H1 (cell line): ENCODE data around the gene ACADVL. TPM values are rescaled to one million over a fixed set of nuclear protein-coding genes. Genes with fewer than 3 reads are reported as not detected.
A peak's percentile ranks its signal among the peaks of the same experiment; 100 is the strongest.

Source experiments
- CTCF ChIA-PET: fragments of 300-600 bp; sonication (Branson Sonifier 250); formaldehyde crosslinking; loops from one replicate; lab custom pipeline; 2021; ENCODE audit not compliant: partially characterized antibody; lab: Charles Lee
- POLR2A ChIA-PET: fragments of 300-600 bp; sonication (Branson Sonifier 250); formaldehyde crosslinking; loops from one replicate; lab custom pipeline; 2021; ENCODE audit warnings: inconsistent platforms; ENCODE audit not compliant: partially characterized antibody; lab: Charles Lee
- DNase-seq, 2 experiments: peaks; one replicate each; pipeline versions ENCODE4 v3.0.0 to v3.0.0-alpha.2; 2010 to 2022; ENCODE audit warnings: low spot score in 2 of 2, low read depth in 1 of 2, mixed read lengths in 1 of 2
- FAIRE-seq: peaks from 2 replicates; lab custom pipeline; 2011; peaks lifted over from hg19 to GRCh38; lab: Jason Lieb, UNC
- H2AFZ ChIP-seq: 2 replicates; pipeline ENCODE4 v1.8.1; 2012; ENCODE audit warnings: low read length, inconsistent platforms
- H2AK5ac ChIP-seq: 2 replicates; pipeline ENCODE4 v1.6.1; 2013; ENCODE audit warnings: low read depth, low read length
- H2BK120ac ChIP-seq: replicated peaks from 2 replicates; pipeline ENCODE3; 2013; ENCODE audit warnings: low read depth, low read length, inconsistent platforms
- H2BK12ac ChIP-seq: 2 replicates; pipeline ENCODE4 v1.6.1; 2013; ENCODE audit warnings: low read depth, low read length
- H2BK15ac ChIP-seq: 2 replicates; pipeline ENCODE4 v1.6.1; 2013; ENCODE audit warnings: low read length
- H2BK20ac ChIP-seq: 2 replicates; pipeline ENCODE4 v1.6.1; 2013; ENCODE audit warnings: low read length
- H2BK5ac ChIP-seq: 2 replicates; pipeline ENCODE4 v1.6.1; 2013; ENCODE audit warnings: low read depth, low read length
- H3K14ac ChIP-seq: 2 replicates; pipeline ENCODE4 v1.6.1; 2013; ENCODE audit warnings: inconsistent platforms; ENCODE audit not compliant: insufficient read length
- H3K18ac ChIP-seq: 2 replicates; pipeline ENCODE4 v1.6.1; 2013; ENCODE audit warnings: low read length; ENCODE audit errors: extremely low read depth
- H3K23ac ChIP-seq: 2 replicates; pipeline ENCODE4 v1.6.1; 2013; ENCODE audit warnings: inconsistent platforms; ENCODE audit not compliant: insufficient read length
- H3K23me2 ChIP-seq: 2 replicates; pipeline ENCODE4 v1.6.1; 2013; ENCODE audit warnings: low read depth, low read length
- H3K27ac ChIP-seq: 2 replicates; pipeline ENCODE4 v1.6.1; 2011; ENCODE audit warnings: low read depth, low read length, inconsistent platforms
- H3K27me3 ChIP-seq, 4 experiments: replicated peaks in 1 of 4; 1 replicate in 1 of 4; 2 replicates in 3 of 4; pipeline versions ENCODE4 v1.6.1 to v1.8.1; 2011 to 2013; ENCODE audit warnings: low read length in 3 of 4, mild to moderate bottlenecking in 3 of 4, inconsistent platforms in 2 of 4, mixed read lengths in 2 of 4, moderate library complexity in 1 of 4; ENCODE audit not compliant: control insufficient read depth in 3 of 4, insufficient read depth in 3 of 4; ENCODE audit errors: extremely low read depth in 1 of 4
- H3K36me3 ChIP-seq, 4 experiments: 2 replicates each; pipeline versions ENCODE4 v1.6.1 to v1.8.1; 2011 to 2013; ENCODE audit warnings: mild to moderate bottlenecking in 4 of 4, low read length in 3 of 4, moderate library complexity in 2 of 4, control low read depth in 1 of 4, inconsistent platforms in 1 of 4; ENCODE audit not compliant: insufficient read depth in 4 of 4, control insufficient read depth in 2 of 4
- H3K4ac ChIP-seq: replicated peaks from 2 replicates; pipeline ENCODE3; 2013; ENCODE audit warnings: low read length, low read depth, mixed read lengths, inconsistent platforms; ENCODE audit not compliant: insufficient read length
- H3K4me1 ChIP-seq, 4 experiments: replicated peaks in 1 of 4; 1 replicate in 1 of 4; 2 replicates in 3 of 4; pipeline versions ENCODE4 v1.6.1 to v1.8.1; 2011 to 2013; ENCODE audit warnings: low read length in 3 of 4, inconsistent platforms in 2 of 4, mixed read lengths in 1 of 4; ENCODE audit not compliant: insufficient read depth in 4 of 4, control insufficient read depth in 3 of 4
- H3K4me2 ChIP-seq, 2 experiments: 2 replicates each; pipeline versions ENCODE4 v1.6.1 to v1.8.1; 2011 to 2013; ENCODE audit warnings: low read depth in 2 of 2, low read length in 2 of 2, control low read depth in 1 of 2, inconsistent platforms in 1 of 2, mild to moderate bottlenecking in 1 of 2; ENCODE audit not compliant: insufficient read depth in 1 of 2
- H3K4me3 ChIP-seq, 4 experiments: fragments of 200-600, 300-600 bp in 1 of 4; sonication (generic), shearing (Covaris generic), sonication (Bioruptor Twin) in 1 of 4; 2 replicates each; pipeline versions ENCODE4 v1.5.1 to v1.8.1; 2011 to 2016; ENCODE audit warnings: low read length in 4 of 4, low read depth in 3 of 4, control low read depth in 2 of 4, inconsistent platforms in 2 of 4, mild to moderate bottlenecking in 2 of 4, mixed read lengths in 1 of 4, moderate library complexity in 1 of 4; ENCODE audit not compliant: insufficient read depth in 2 of 4; ENCODE audit errors: extremely low read depth in 1 of 4
- H3K56ac ChIP-seq: replicated peaks from 2 replicates; pipeline ENCODE3; 2013; ENCODE audit warnings: low read depth, mild to moderate bottlenecking, mixed read lengths, low read length, inconsistent platforms; ENCODE audit not compliant: insufficient read length
- H3K79me1 ChIP-seq: 2 replicates; pipeline ENCODE4 v1.6.1; 2013; ENCODE audit warnings: low read depth, low read length, control low read depth
- H3K79me2 ChIP-seq, 2 experiments: 2 replicates each; pipeline versions ENCODE4 v1.6.1 to v1.8.1; 2012 to 2013; ENCODE audit warnings: low read length in 2 of 2, mild to moderate bottlenecking in 2 of 2, inconsistent platforms in 1 of 2; ENCODE audit not compliant: insufficient read depth in 2 of 2, control insufficient read depth in 1 of 2
- H3K9ac ChIP-seq, 4 experiments: replicated peaks in 1 of 4; 1 replicate in 1 of 4; 2 replicates in 3 of 4; pipeline versions ENCODE4 v1.6.1 to v1.8.1; 2011 to 2013; ENCODE audit warnings: low read depth in 3 of 4, low read length in 3 of 4, control low read depth in 2 of 4, mild to moderate bottlenecking in 2 of 4, moderate library complexity in 2 of 4, inconsistent platforms in 1 of 4; ENCODE audit errors: extremely low read depth in 1 of 4
- H3K9me3 ChIP-seq, 2 experiments: 2 replicates each; pipeline versions ENCODE4 v1.6.1 to v1.8.1; 2012 to 2013; ENCODE audit warnings: mild to moderate bottlenecking in 2 of 2, moderate library complexity in 2 of 2, control low read depth in 1 of 2, inconsistent platforms in 1 of 2, low read depth in 1 of 2, low read length in 1 of 2, mixed read lengths in 1 of 2; ENCODE audit not compliant: insufficient read depth in 2 of 2
- H4K20me1 ChIP-seq, 2 experiments: replicated peaks in 1 of 2; 2 replicates each; pipeline versions ENCODE3 to v1.8.1; 2011 to 2013; ENCODE audit warnings: inconsistent platforms in 2 of 2, low read length in 2 of 2, mild to moderate bottlenecking in 1 of 2; ENCODE audit not compliant: insufficient read depth in 2 of 2, control insufficient read depth in 1 of 2
- H4K5ac ChIP-seq: 2 replicates; pipeline ENCODE4 v1.6.1; 2013; ENCODE audit warnings: low read length, low read depth, mixed read lengths, inconsistent platforms; ENCODE audit not compliant: insufficient read length
- H4K8ac ChIP-seq: 2 replicates; pipeline ENCODE4 v1.8.0; 2013; ENCODE audit warnings: mild to moderate bottlenecking, moderate library complexity, low read length, inconsistent platforms; ENCODE audit not compliant: insufficient read depth; ENCODE audit errors: extremely low read depth
- H4K91ac ChIP-seq: replicated peaks from 2 replicates; pipeline ENCODE3; 2013; ENCODE audit warnings: low read length, mixed read lengths, inconsistent platforms; ENCODE audit not compliant: insufficient read length
- CBX8 ChIP-seq: fragments of 300-800, 300-1000 bp; sonication (generic); IDR thresholded peaks from 2 replicates; pipeline ENCODE4 v1.7.1; 2016; ENCODE audit warnings: low read depth, low read length, borderline replicate concordance
- EP300 ChIP-seq, 2 experiments: IDR thresholded peaks; 1 replicate in 1 of 2; 2 replicates in 1 of 2; pipeline ENCODE4 v1.6.1; 2011 to 2012; ENCODE audit warnings: low read depth in 2 of 2, low read length in 2 of 2, mild to moderate bottlenecking in 2 of 2, borderline replicate concordance in 1 of 2, inconsistent platforms in 1 of 2, moderate library complexity in 1 of 2
- GABPA ChIP-seq: IDR thresholded peaks from 2 replicates; pipeline ENCODE4 v1.6.1; 2011; ENCODE audit warnings: mild to moderate bottlenecking, low read length, moderate library complexity, borderline replicate concordance; ENCODE audit not compliant: insufficient read depth
- NRF1 ChIP-seq: IDR thresholded peaks from 2 replicates; pipeline ENCODE4 v1.6.1; 2011; ENCODE audit warnings: mild to moderate bottlenecking, low read depth, low read length, improper control_type of control experiment
- PHF8 ChIP-seq: fragments of 200-600 bp; sonication (generic); conservative IDR thresholded peaks from 2 replicates; pipeline ENCODE4 v1.7.1; 2012; ENCODE audit warnings: low read depth, mild to moderate bottlenecking, inconsistent platforms, low read length, moderate library complexity
- RNF2 ChIP-seq: fragments of 200-900, 300-1000 bp; sonication (generic); IDR thresholded peaks from 2 replicates; pipeline ENCODE4 v1.7.1; 2016; ENCODE audit warnings: borderline replicate concordance, low read depth, mild to moderate bottlenecking, antibody characterized with exemption, low read length; ENCODE audit not compliant: poor library complexity, severe bottlenecking; ENCODE audit errors: missing control alignments
- TAF1 ChIP-seq: IDR thresholded peaks from 2 replicates; pipeline ENCODE4 v1.6.1; 2011; ENCODE audit warnings: mild to moderate bottlenecking, low read depth, low read length
- TEAD4 ChIP-seq: IDR thresholded peaks from 2 replicates; pipeline ENCODE4 v1.6.1; 2012; ENCODE audit warnings: low read depth, low read length, inconsistent platforms, mixed read lengths
- WGBS, 2 experiments: shearing (Covaris generic) in 1 of 2; methylation state at CpG; one replicate each; pipeline versions ENCODE4 v1.1.6 to v1.1.7; 2013 to 2015; ENCODE audit warnings: low lambda C conversion rate in 2 of 2, mixed read lengths in 2 of 2, inconsistent platforms in 1 of 2, low coverage in 1 of 2, missing lambda C conversion rate in 1 of 2; ENCODE audit not compliant: insufficient replicate concordance in 2 of 2, insufficient coverage in 1 of 2, insufficient read length in 1 of 2; ENCODE audit errors: extremely low coverage in 1 of 2, missing lambda C conversion rate in 1 of 2; 5-methylcytosine and 5-hydroxymethylcytosine counted together
- polyA plus RNA-seq, 7 experiments: library from polyadenylated mRNA; depleted of rRNA in 3 of 7; stranded (reverse) in 5 of 7; unstranded in 2 of 7; fragments of >200 nt in 5 of 7; fragments of 200-250 nt in 2 of 7; gene quantifications; 1 replicate in 5 of 7; 2 replicates in 1 of 7; 4 replicates in 1 of 7; pipeline versions ENCODE4 v1.2.1 to v1.2.3, GENCODE V29; 2011 to 2013; ENCODE audit warnings: missing spikeins in 2 of 7, mixed read lengths in 2 of 7
- total RNA-seq: library from RNA; stranded (reverse); fragmentation: NEBNext Ultra II Directional; extraction: Animal tissue kit (Norgen Biotek cat#: 25700); gene quantifications from 2 replicates; pipeline ENCODE4 v1.2.1, GENCODE V29; 2021
- TF ChIP-seq, protein P1 (sequence below): IDR thresholded peaks from 2 replicates; pipeline ENCODE4 v1.6.1; 2011; ENCODE audit warnings: low read depth, mild to moderate bottlenecking, low read length; ENCODE audit not compliant: insufficient read depth

The ACADVL gene
- total and polyA plus RNA-seq, 2 of the 8 experiments (the other 6 are each of a cell fraction or from before 2014, with no cell fraction given), result 181 to 231 TPM

DNA sequence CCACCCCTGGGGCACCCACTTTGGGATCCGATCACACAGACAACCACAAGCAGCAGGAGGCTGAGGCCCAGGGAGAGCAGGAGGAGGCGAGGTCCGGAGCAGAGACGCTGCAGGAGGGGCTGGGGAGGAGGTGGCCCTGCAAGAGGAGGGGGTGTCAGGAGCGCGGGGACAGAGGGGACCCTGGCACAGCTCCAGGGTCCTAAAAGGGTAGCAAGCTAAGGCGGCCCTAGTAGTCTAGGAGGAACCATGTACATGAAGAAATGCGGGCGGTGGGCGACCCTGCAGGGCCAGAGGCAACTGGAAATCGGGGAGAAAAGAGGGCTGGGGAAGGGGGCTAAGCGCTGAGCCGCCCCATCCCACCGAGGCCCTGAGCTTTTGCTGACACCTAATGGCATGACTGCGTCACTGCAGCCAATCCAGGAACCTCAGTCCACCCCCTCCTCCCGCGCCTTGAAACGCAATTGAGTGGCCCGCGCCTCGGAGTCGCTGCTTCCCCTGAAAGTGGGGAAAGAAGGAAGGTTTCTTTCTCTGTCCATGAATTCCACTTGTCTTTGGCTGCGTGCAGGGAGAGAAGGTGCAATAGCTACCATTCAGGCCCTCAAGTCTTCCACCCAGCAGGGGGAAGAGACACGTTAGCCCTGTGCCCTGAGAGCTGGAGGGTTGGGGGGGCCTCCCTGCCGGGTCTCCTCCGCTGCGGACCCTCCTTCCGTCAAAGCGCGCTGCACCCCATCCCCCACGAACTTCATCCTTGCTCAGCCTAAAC lies 42.4 kb upstream of the ACADVL start:
- FAIRE-seq, result no peak
- TF ChIP-seq EP300 (IDR thresholded peaks at IDR 0.05; ENCODE audit: borderline replicate concordance in 1 of 2, low read depth in 2 of 2, low read length in 2 of 2) (peak in 1 of 2 experiments; percentile 52; a peak in 1 of 3 replicates), CBX8 (no peak), NRF1 (no peak), GABPA (no peak), PHF8 (no peak), RNF2 (no peak), TAF1 (0 out of 2 replicates have a peak, but pooled peaks have one; percentile 48), TEAD4 (no peak)
- TF ChIP-seq, protein P1, sequence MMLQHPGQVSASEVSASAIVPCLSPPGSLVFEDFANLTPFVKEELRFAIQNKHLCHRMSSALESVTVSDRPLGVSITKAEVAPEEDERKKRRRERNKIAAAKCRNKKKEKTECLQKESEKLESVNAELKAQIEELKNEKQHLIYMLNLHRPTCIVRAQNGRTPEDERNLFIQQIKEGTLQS, result no peak

More for the DNA sequence above, 42.4 kb upstream of the ACADVL start:
- Histone ChIP-seq H2BK20ac (no peak overlapping the region), H3K27me3 (peaks cover 0 to 28% (median 21%) of the 10 kb centered on the region in 4 experiments; a peak in 6 of 7 replicates), H3K4me2 (peak overlapping the region; percentile 79 to 99), H3K14ac (no peak overlapping the region), H3K23me2 (peaks cover 38% of the 10 kb centered on the region), H4K91ac (peak overlapping the region; percentile 82), H2BK5ac (no peak overlapping the region), H2BK120ac (no peak overlapping the region), H3K4me1 (peaks cover 0 to 23% (median 11%) of the 10 kb centered on the region in 4 experiments; a peak in 6 of 7 replicates), H4K8ac (no peak overlapping the region; the same call in none of the 2 replicates), H3K79me2 (no peaks in the 10 kb centered on the region), H3K4me3 (peak overlapping the region; percentile 52 to 86 (median 58)), H3K18ac (peak overlapping the region; percentile 91), H3K79me1 (peaks cover 8% of the 10 kb centered on the region; the same call in 1 of the 2 replicates), H2AFZ (peak overlapping the region; percentile 98), H3K9ac (peak overlapping the region in 2 of 4 experiments; percentile 39 to 40; a peak in 3 of 7 replicates), H3K56ac (no peak overlapping the region), H4K5ac (peak overlapping the region; percentile 8), H3K9me3 (no peaks in the 10 kb centered on the region), H3K36me3 (no peaks in the 10 kb centered on the region; a peak in 1 of 8 replicates), H3K23ac (no peak overlapping the region), H3K4ac (no peak overlapping the region), H3K27ac (no peak overlapping the region), H2AK5ac (no peak overlapping the region), H2BK15ac (0 out of 2 replicates have a peak overlapping the region, but pooled peaks have one; percentile 12), H2BK12ac (no peak overlapping the region), H4K20me1 (peaks cover 0 to 21% of the 10 kb centered on the region in 2 experiments)
- CTCF ChIA-PET, result interaction anchor here (0.7 to 4.7 kb wide), 40 partner anchors 9 to 383 kb away, joined by 3 to 50 read pairs (median 5); partner anchors contain the start of genes SLC16A11 and SLC16A13
- POLR2A ChIA-PET, result interaction anchor here (0.7 to 3.3 kb wide), 17 partner anchors 9 to 181 kb away, joined by 3 to 15 read pairs (median 4); partner anchors contain the start of genes ALOX12, DLG4 and SLC16A13
- peak in 1 of 2 experiments; percentile 90 for DNase-seq
- 1% methylated on average over 29 of the region's 31 CpGs; no CpG with 5 or more reads in 1 of the 2 experiments for WGBS, 2 experiments
